K562 (cell line): Measurements from ENCODE around the gene NLGN2. TPM values are rescaled to one million over a fixed set of nuclear protein-coding genes. Genes with fewer than 3 reads are reported as not detected.
A peak's percentile ranks its signal among the peaks of the same experiment; 100 is the strongest.

Experiments used
- ATAC-seq: fragments of 200-7000 bp; cut with Tn5 transposase; 3 replicates; pipeline ENCODE4 v1.9.1; 2020; ENCODE audit warnings: moderate library complexity
- BruUV-seq: library from RNA; stranded (reverse); fragments of 400-500 nt; replicated peaks from 2 replicates; lab custom pipeline; 2021; lab: Mats Ljungman, UMichigan
- CTCF ChIA-PET: fragments of 300-600 bp; formaldehyde crosslinking; extraction: SDS; loops from one replicate; lab custom pipeline; 2021; ENCODE audit warnings: low intra/inter-chr PET ratio; lab: Yijun Ruan, JAX
- POLR2A ChIA-PET: fragments of 300-600, 350-650 bp; sonication (Branson Sonifier 250); formaldehyde crosslinking; extraction: SDS; loops from one replicate; lab custom pipeline; 2021; ENCODE audit warnings: antibody characterized with exemption, inconsistent platforms; lab: Yijun Ruan, JAX
- DNase-seq, 4 experiments: peaks; one replicate each; pipeline versions ENCODE4 v3.0.0 to v3.0.0-alpha.2; 2011 to 2018; ENCODE audit warnings: low spot score in 3 of 4, mixed read lengths in 3 of 4; ENCODE audit errors: extremely low read depth in 1 of 4
- FAIRE-seq: peaks from 2 replicates; lab custom pipeline; 2011; peaks lifted over from hg19 to GRCh38; lab: Jason Lieb, UNC
- H2AFZ ChIP-seq: 2 replicates; pipeline ENCODE4 v1.6.0; 2011; ENCODE audit warnings: low read depth, low read length, control low read depth, inconsistent platforms
- H3K27ac ChIP-seq: fragments of 200-600 bp; 3 replicates; pipeline ENCODE4 v1.8.0; 2011; ENCODE audit warnings: low read depth, mild to moderate bottlenecking, control low read depth, inconsistent platforms, low read length, moderate library complexity, mixed read lengths; ENCODE audit errors: extremely low read depth
- H3K27me3 ChIP-seq, 2 experiments: fragments of 300-600 bp in 1 of 2; 2 replicates in 1 of 2; 3 replicates in 1 of 2; pipeline versions ENCODE4 v1.6.0 to v1.8.0; 2011; ENCODE audit warnings: inconsistent platforms in 2 of 2, low read length in 2 of 2, mild to moderate bottlenecking in 1 of 2, mixed read lengths in 1 of 2, moderate library complexity in 1 of 2; ENCODE audit not compliant: control insufficient read depth in 2 of 2, insufficient read depth in 2 of 2
- H3K36me3 ChIP-seq: fragments of 300-600 bp; 3 replicates; pipeline ENCODE4 v1.8.0; 2011; ENCODE audit warnings: mild to moderate bottlenecking, low read length, inconsistent platforms; ENCODE audit not compliant: control insufficient read depth, insufficient read depth
- H3K4me1 ChIP-seq, 2 experiments: fragments of 200-600 bp in 1 of 2; replicated peaks in 1 of 2; 2 replicates in 1 of 2; 3 replicates in 1 of 2; pipeline versions ENCODE4 v1.5.1 to v1.8.0; 2011; ENCODE audit warnings: inconsistent platforms in 2 of 2, low read length in 2 of 2, mild to moderate bottlenecking in 1 of 2, mixed read lengths in 1 of 2, moderate library complexity in 1 of 2; ENCODE audit not compliant: control insufficient read depth in 2 of 2, insufficient read depth in 2 of 2
- H3K4me2 ChIP-seq: 2 replicates; pipeline ENCODE4 v1.6.1; 2011; ENCODE audit warnings: low read length, control low read depth, inconsistent platforms, mixed read lengths; ENCODE audit not compliant: insufficient read depth
- H3K4me3 ChIP-seq: fragments of 200-600 bp; sonication (generic), shearing (Covaris generic); 2 replicates; pipeline ENCODE4 v1.5.1; 2016; ENCODE audit warnings: control low read depth, inconsistent platforms
- H3K79me2 ChIP-seq: fragments of 200-600 bp; 3 replicates; pipeline ENCODE4 v1.8.0; 2011; ENCODE audit warnings: low read length, inconsistent platforms; ENCODE audit not compliant: control insufficient read depth, insufficient read depth
- H3K9ac ChIP-seq, 2 experiments: 2 replicates each; pipeline versions ENCODE4 v1.6.0 to v1.6.1; 2011; ENCODE audit warnings: low read depth in 2 of 2, low read length in 2 of 2, control low read depth in 1 of 2, inconsistent platforms in 1 of 2, mild to moderate bottlenecking in 1 of 2, mixed read lengths in 1 of 2; ENCODE audit not compliant: insufficient read depth in 1 of 2
- H3K9me1 ChIP-seq: one replicate; pipeline ENCODE4 v1.6.0; 2011; ENCODE audit warnings: inconsistent platforms, mild to moderate bottlenecking, low read length, moderate library complexity; ENCODE audit not compliant: control insufficient read depth, insufficient read depth
- H3K9me3 ChIP-seq: replicated peaks from 2 replicates; pipeline ENCODE4 v1.5.1; 2011; ENCODE audit warnings: low read depth, low read length, inconsistent platforms; ENCODE audit not compliant: control insufficient read depth, insufficient read depth
- H4K20me1 ChIP-seq: replicated peaks from 2 replicates; pipeline ENCODE4 v1.6.1; 2011; ENCODE audit warnings: low read length, inconsistent platforms, mixed read lengths; ENCODE audit not compliant: control insufficient read depth, insufficient read depth
- BCOR ChIP-seq: fragments of 450-650 bp; IDR thresholded peaks from 2 replicates; pipeline ENCODE4 v1.6.1; 2016
- CAMTA2 ChIP-seq: fragments of 250-450 bp; sonication (Bioruptor Pico); conservative IDR thresholded peaks from 2 replicates; pipeline ENCODE4 v1.5.1; 2022
- CBX3 ChIP-seq, 2 experiments: IDR thresholded peaks; 1 replicate in 1 of 2; 2 replicates in 1 of 2; pipeline ENCODE4 v1.6.1; 2012; ENCODE audit warnings: inconsistent platforms in 2 of 2, low read length in 2 of 2, borderline replicate concordance in 1 of 2, control low read depth in 1 of 2
- KDM1A ChIP-seq, 2 experiments: fragments of 450-650 bp; IDR thresholded peaks; 2 replicates each; pipeline ENCODE4 v1.6.1; 2016; ENCODE audit warnings: mild to moderate bottlenecking in 2 of 2
- LARP7 ChIP-seq: fragments of 450-650 bp; IDR thresholded peaks from 2 replicates; pipeline ENCODE4 v1.6.1; 2016
- POLR2A ChIP-seq: fragments of 450-650 bp; conservative IDR thresholded peaks from 2 replicates; pipeline ENCODE4 v1.6.1; 2016
- RBM25 ChIP-seq: fragments of 200-400 bp; formaldehyde crosslinking; IDR thresholded peaks from 2 replicates; pipeline ENCODE4 v1.6.1; 2018; ENCODE audit warnings: low read length, low read depth, moderate library complexity; ENCODE audit not compliant: severe bottlenecking
- SETDB1 ChIP-seq: IDR thresholded peaks from one replicate; pipeline ENCODE4 v1.6.1; 2012; ENCODE audit warnings: low read length, control low read depth, inconsistent platforms
- TAF7 ChIP-seq: fragments of 450-650 bp; IDR thresholded peaks from 2 replicates; pipeline ENCODE4 v1.6.1; 2016; ENCODE audit warnings: missing genetic modification characterization, missing compliant biosample characterization
- TRIM24 ChIP-seq, 2 experiments: fragments of 450-650 bp; IDR thresholded peaks; 2 replicates each; pipeline ENCODE4 v1.6.1; 2016
- TRIM28 ChIP-seq: fragments of 450-650 bp; IDR thresholded peaks from 2 replicates; pipeline ENCODE4 v1.6.1; 2017
- ZFP30 ChIP-seq: fragments of 250-450 bp; sonication (Bioruptor Pico); IDR thresholded peaks from 2 replicates; pipeline ENCODE4 v1.8.0; 2022; ENCODE audit warnings: moderate library complexity, mild to moderate bottlenecking, inconsistent platforms, borderline replicate concordance
- ZNF830 ChIP-seq: fragments of 250-450 bp; sonication (Bioruptor Pico); IDR thresholded peaks from 2 replicates; pipeline ENCODE4 v1.5.0; 2021; ENCODE audit warnings: mild to moderate bottlenecking
- WGBS: fragments of 100-300 bp; shearing (Covaris generic); methylation state at CpG from one replicate; pipeline ENCODE4 v1.1.6; 2016; ENCODE audit warnings: low coverage, mixed read lengths; ENCODE audit not compliant: insufficient coverage; ENCODE audit errors: missing lambda C conversion rate; 5-methylcytosine and 5-hydroxymethylcytosine counted together
- in situ Hi-C: fragments of 300-500 bp; cut with MboI; formaldehyde crosslinking; loops from 4 replicates; pipeline ENCODE4 v1.15.0; 2018; ENCODE audit warnings: inconsistent platforms, mixed read lengths
- intact Hi-C: fragments of 100-400 bp; cut with micrococcal nuclease; formaldehyde crosslinking; loops from 2 replicates; pipeline ENCODE4 v1.14.2; 2022
- polyA plus RNA-seq, 8 experiments: library from polyadenylated mRNA; depleted of rRNA in 4 of 8; stranded (reverse) in 5 of 8; unstranded in 3 of 8; fragments of >200 nt; fragmentation: Nextera tagmentation in 2 of 8; fragmentation: Illumina TruSeq in 1 of 8; extraction: Ambion mirVana in 2 of 8; extraction: Trizol in 1 of 8; gene quantifications; 2 replicates each; pipeline versions ENCODE4 v1.2.1 to v1.2.3, GENCODE V29; 2011 to 2014; ENCODE audit warnings: inconsistent platforms in 1 of 8, missing spikeins in 1 of 8
- total RNA-seq, 7 experiments: library from RNA; depleted of rRNA in 6 of 7; stranded (reverse); fragments of >200 nt in 6 of 7; fragmentation: Illumina TruSeq in 2 of 7; extraction: Trizol in 2 of 7; gene quantifications; 2 replicates each; pipeline versions ENCODE4 v1.2.1 to v1.2.3, GENCODE V29; 2011 to 2021; ENCODE audit warnings: low replicate concordance in 1 of 7
- TF ChIP-seq, protein P1 (sequence below): fragments of 450-650 bp; IDR thresholded peaks from 2 replicates; pipeline ENCODE4 v1.6.1; 2016; ENCODE audit warnings: antibody characterized with exemption
- TF ChIP-seq, protein P2 (sequence below): fragments of 450-650 bp; IDR thresholded peaks from 2 replicates; pipeline ENCODE4 v1.6.1; 2018; ENCODE audit warnings: mild to moderate bottlenecking, low read depth; ENCODE audit not compliant: partially characterized antibody

Gene NLGN2
- total and polyA plus RNA-seq, 9 of the 15 experiments (the other 6 are each of a cell fraction or from before 2014, with no cell fraction given), result 0.11 to 7.8 (median 0.77) TPM

DNA sequence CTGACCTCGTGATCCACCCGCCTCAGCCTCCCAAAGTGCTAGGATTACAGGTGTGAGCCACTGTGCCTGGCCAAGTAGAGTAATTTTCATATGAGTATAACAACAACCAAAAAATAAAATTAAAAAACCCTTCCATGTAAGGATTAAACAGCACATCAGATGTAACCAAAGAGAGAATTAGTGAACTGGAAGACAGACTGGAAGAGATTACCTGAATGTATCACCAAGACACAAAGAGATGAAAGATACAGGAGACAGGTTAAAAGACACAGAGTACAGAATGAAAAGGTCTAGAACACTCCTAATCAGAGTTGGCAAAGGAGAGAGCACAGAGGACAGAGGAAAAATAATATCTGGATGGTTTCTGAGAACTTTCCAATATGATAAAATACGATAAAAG lies 28.5 kb upstream of the NLGN2 start:
- DNase-seq (no peak), FAIRE-seq (no peak), ATAC-seq (no peak)
- H3K9me3 ChIP-seq, result peaks cover 2% of the 10 kb centered on the region; the same call in 1 of the 2 replicates
- H3K4me3 ChIP-seq, result no peak overlapping the region
- intact Hi-C loops (no loop called here), in situ Hi-C loops (no loop called here)
- H2AFZ ChIP-seq, result no peak overlapping the region
- CTCF ChIA-PET, result no interaction called here
- no peaks in the 10 kb centered on the region; the same call in 2 of the 3 replicates for H3K79me2 ChIP-seq
- H3K36me3 ChIP-seq, result no peaks in the 10 kb centered on the region
- H4K20me1 ChIP-seq, result no peaks in the 10 kb centered on the region
- H3K27me3 ChIP-seq, result no peaks in the 10 kb centered on the region
- POLR2A ChIA-PET, result no interaction called here
- H3K4me2 ChIP-seq, result no peak overlapping the region
- H3K9ac ChIP-seq, result no peak overlapping the region
- H3K4me1 ChIP-seq, result peaks cover 8 to 18% of the 10 kb centered on the region in 2 experiments; a peak in 4 of 5 replicates
- BruUV-seq, result no TSS peak
- H3K27ac ChIP-seq, result no peak overlapping the region
- H3K9me1 ChIP-seq, result no peaks in the 10 kb centered on the region
- WGBS, result 71% methylated on average over 3 of the region's 3 CpGs
- TF ChIP-seq ZNF830 (no peak), TAF7 (tag) (no peak), RBM25 (peak; percentile 44), LARP7 (no peak), SETDB1 (no peak), CBX3 (IDR thresholded peaks at IDR 0.05; ENCODE audit: borderline replicate concordance in 1 of 2, low read length in 2 of 2) (peak in 1 of 2 experiments; percentile 71; a peak in 1 of 3 replicates), BCOR (peak; percentile 62), TRIM28 (peak; percentile 76; the same call in 1 of the 2 replicates), TRIM24 (IDR thresholded peaks at IDR 0.05) (0 out of 4 replicates have a peak, but pooled peaks of 1 of the 2 experiments have one; percentile 18), POLR2A (no peak), CAMTA2 (CRISPR knock-in tag) (no peak), KDM1A (IDR thresholded peaks at IDR 0.05) (peak in 1 of 2 experiments; percentile 36; a peak in 1 of 4 replicates), ZFP30 (CRISPR knock-in tag) (peak; percentile 62; the same call in 1 of the 2 replicates)
- TF ChIP-seq, protein P1, sequence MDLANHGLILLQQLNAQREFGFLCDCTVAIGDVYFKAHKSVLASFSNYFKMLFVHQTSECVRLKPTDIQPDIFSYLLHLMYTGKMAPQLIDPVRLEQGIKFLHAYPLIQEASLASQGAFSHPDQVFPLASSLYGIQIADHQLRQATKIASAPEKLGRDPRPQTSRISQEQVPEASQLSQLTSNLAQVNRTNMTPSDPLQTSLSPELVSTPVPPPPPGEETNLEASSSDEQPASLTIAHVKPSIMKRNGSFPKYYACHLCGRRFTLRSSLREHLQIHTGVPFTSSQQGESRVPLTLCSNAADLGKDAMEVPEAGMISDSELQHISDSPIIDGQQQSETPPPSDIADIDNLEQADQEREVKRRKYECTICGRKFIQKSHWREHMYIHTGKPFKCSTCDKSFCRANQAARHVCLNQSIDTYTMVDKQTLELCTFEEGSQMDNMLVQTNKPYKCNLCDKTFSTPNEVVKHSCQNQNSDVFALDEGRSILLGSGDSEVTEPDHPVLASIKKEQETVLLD, result no peak
- TF ChIP-seq, protein P2, sequence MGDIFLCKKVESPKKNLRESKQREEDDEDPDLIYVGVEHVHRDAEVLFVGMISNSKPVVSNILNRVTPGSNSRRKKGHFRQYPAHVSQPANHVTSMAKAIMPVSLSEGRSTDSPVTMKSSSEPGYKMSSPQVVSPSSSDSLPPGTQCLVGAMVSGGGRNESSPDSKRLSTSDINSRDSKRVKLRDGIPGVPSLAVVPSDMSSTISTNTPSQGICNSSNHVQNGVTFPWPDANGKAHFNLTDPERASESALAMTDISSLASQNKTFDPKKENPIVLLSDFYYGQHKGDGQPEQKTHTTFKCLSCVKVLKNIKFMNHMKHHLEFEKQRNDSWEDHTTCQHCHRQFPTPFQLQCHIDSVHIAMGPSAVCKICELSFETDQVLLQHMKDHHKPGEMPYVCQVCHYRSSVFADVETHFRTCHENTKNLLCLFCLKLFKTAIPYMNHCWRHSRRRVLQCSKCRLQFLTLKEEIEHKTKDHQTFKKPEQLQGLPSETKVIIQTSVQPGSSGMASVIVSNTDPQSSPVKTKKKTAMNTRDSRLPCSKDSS, result peak; percentile 36
- TF ChIP-seq, all 486 proteins: peak for 8
